ENCODE measurements around the gene COL15A1. TPM values are rescaled to one million over a fixed set of nuclear protein-coding genes. Genes with fewer than 3 reads are reported as not detected.

COL15A1 gene
- total RNA-seq, 4 donors from 2014 or later, result 1.4 to 16.5 (median 5.6) TPM

GRCh38 chr9:99037769-99038483 lies 94.2 kb downstream of the COL15A1 start:
- H3K36me3 ChIP-seq, result no peaks in the 10 kb centered on the region
- no peak overlapping the region for H3K4me3 ChIP-seq
- H3K27ac ChIP-seq, result no peak overlapping the region
- no peak for DNase-seq
- H3K4me1 ChIP-seq, result peaks cover 0 to 11% (median 0%) of the 10 kb centered on the region in 4 donors
- no peaks in the 10 kb centered on the region for H3K27me3 ChIP-seq
- no peaks in the 10 kb centered on the region for H3K9me3 ChIP-seq
- TF ChIP-seq POLR2A (IDR thresholded peaks at IDR 0.05) (no peak), CTCF (IDR thresholded peaks at IDR 0.05) (no peak)

GRCh38 chr9:99038484-99038820 lies 94.7 kb downstream of the COL15A1 start:
- Histone ChIP-seq H3K27ac (no peak overlapping the region), H3K4me3 (no peak overlapping the region)

GRCh38 chr9:99039505-99040182 lies 95.9 kb downstream of the COL15A1 start:
- Histone ChIP-seq H3K4me3 (no peak overlapping the region), H3K27me3 (no peaks in the 10 kb centered on the region), H3K4me1 (peaks cover 0 to 11% (median 0%) of the 10 kb centered on the region in 4 donors), H3K36me3 (no peaks in the 10 kb centered on the region), H3K27ac (no peak overlapping the region), H3K9me3 (no peaks in the 10 kb centered on the region)
- TF ChIP-seq POLR2A (IDR thresholded peaks at IDR 0.05) (no peak), CTCF (IDR thresholded peaks at IDR 0.05) (no peak)
- DNase-seq, result no peak

More at GRCh38 chr9:99038484-99038820, 94.7 kb downstream of the COL15A1 start:
- no peak for DNase-seq
- Histone ChIP-seq H3K27me3 (no peaks in the 10 kb centered on the region), H3K36me3 (no peaks in the 10 kb centered on the region), H3K4me1 (peaks cover 0 to 11% (median 0%) of the 10 kb centered on the region in 4 donors), H3K9me3 (no peaks in the 10 kb centered on the region)
- TF ChIP-seq CTCF (IDR thresholded peaks at IDR 0.05) (no peak), POLR2A (IDR thresholded peaks at IDR 0.05) (no peak)

- Histone ChIP-seq H3K36me3 (no peaks in the 10 kb centered on the region), H3K4me3 (no peak overlapping the region), H3K27ac (no peak overlapping the region), H3K4me1 (peaks cover 0 to 11% (median 0%) of the 10 kb centered on the region in 4 donors), H3K27me3 (no peaks in the 10 kb centered on the region), H3K9me3 (no peaks in the 10 kb centered on the region)
- no peak for DNase-seq
- TF ChIP-seq CTCF (IDR thresholded peaks at IDR 0.05) (no peak), POLR2A (IDR thresholded peaks at IDR 0.05) (no peak)
Measured at GRCh38 chr9:99040251-99040900, 96.7 kb downstream of the COL15A1 start.

- no peaks in the 10 kb centered on the region for H3K9me3 ChIP-seq
- no peak overlapping the region for H3K27ac ChIP-seq
- no peak for DNase-seq
- no peak for TF ChIP-seq POLR2A (IDR thresholded peaks at IDR 0.05)
- TF ChIP-seq CTCF (IDR thresholded peaks at IDR 0.05), result no peak
- H3K4me1 ChIP-seq, result peaks cover 0 to 11% (median 0%) of the 10 kb centered on the region in 4 donors
- H3K4me3 ChIP-seq, result no peak overlapping the region
- H3K27me3 ChIP-seq, result no peaks in the 10 kb centered on the region
- no peaks in the 10 kb centered on the region for H3K36me3 ChIP-seq
Measured at GRCh38 chr9:99040911-99041582, 97.3 kb downstream of the COL15A1 start.

Data from Peyer's patch (tissue), 4 donors.